B cell (primary cell): ENCODE data around the gene FAM24B. TPM values are rescaled to one million over a fixed set of nuclear protein-coding genes. Genes with fewer than 3 reads are reported as not detected.

ENCODE experiments used
- ATAC-seq: fragments of 200-7000 bp; cut with Tn5 transposase; one replicate; pipeline ENCODE4 v1.10.0; 2021; ENCODE audit warnings: low read depth, mild to moderate bottlenecking, moderate number of reproducible peaks, moderate library complexity
- CTCF ChIA-PET: fragments of 350-600 bp; sonication (Branson Sonifier 250); formaldehyde crosslinking; loops from one replicate; lab custom pipeline; 2021; ENCODE audit warnings: antibody characterized with exemption, inconsistent platforms; lab: Charles Lee
- POLR2A ChIA-PET: fragments of 350-600 bp; sonication (Branson Sonifier 250); formaldehyde crosslinking; loops from one replicate; lab custom pipeline; 2021; ENCODE audit warnings: antibody characterized with exemption; lab: Charles Lee
- DNase-seq: peaks from one replicate; pipeline ENCODE4 v3.0.0; 2013
- H2AFZ ChIP-seq: 2 replicates; pipeline ENCODE4 v1.6.1; 2012; ENCODE audit warnings: mild to moderate bottlenecking, low read depth, low read length; ENCODE audit not compliant: insufficient read depth, poor library complexity, severe bottlenecking
- H3K27ac ChIP-seq, 2 donors: 1 replicate in 1 of 2; 2 replicates in 1 of 2; pipeline ENCODE4 v1.5.1; 2012 to 2013; ENCODE audit warnings: low read length in 2 of 2, mild to moderate bottlenecking in 2 of 2, moderate library complexity in 1 of 2
- H3K27me3 ChIP-seq, 4 experiments: fragments of 200-600 bp in 1 of 4; sonication (generic) in 1 of 4; replicated peaks in 1 of 4; 1 replicate in 2 of 4; 2 replicates in 2 of 4; pipeline versions ENCODE4 v1.6.1 to v1.7.0; 2013 to 2016; ENCODE audit warnings: low read length in 3 of 4, mild to moderate bottlenecking in 2 of 4, mixed read lengths in 1 of 4, moderate library complexity in 1 of 4; ENCODE audit not compliant: insufficient read depth in 4 of 4, control insufficient read depth in 3 of 4; ENCODE audit errors: control extremely low read depth in 1 of 4
- H3K36me3 ChIP-seq, 2 experiments: replicated peaks in 1 of 2; 1 replicate in 1 of 2; 2 replicates in 1 of 2; pipeline versions ENCODE4 v1.6.1 to v1.7.1; 2013; ENCODE audit warnings: low read length in 1 of 2; ENCODE audit not compliant: insufficient read depth in 2 of 2, control insufficient read depth in 1 of 2; ENCODE audit errors: control extremely low read depth in 1 of 2, extremely low read depth in 1 of 2
- H3K4me1 ChIP-seq, 2 donors: fragments of 200-600 bp in 1 of 2; sonication (generic) in 1 of 2; 1 replicate in 1 of 2; 2 replicates in 1 of 2; pipeline versions ENCODE4 v1.5.1 to v1.6.1; 2013 to 2017; ENCODE audit warnings: low read length in 2 of 2; ENCODE audit not compliant: control insufficient read depth in 2 of 2, insufficient read depth in 2 of 2
- H3K4me2 ChIP-seq: replicated peaks from 2 replicates; pipeline ENCODE3; 2012; ENCODE audit warnings: mild to moderate bottlenecking, low read depth, low read length; ENCODE audit not compliant: poor library complexity, severe bottlenecking
- H3K4me3 ChIP-seq, 5 experiments: fragments of 200-600 bp in 1 of 5; sonication (generic) in 1 of 5; 1 replicate in 3 of 5; 2 replicates in 2 of 5; pipeline versions ENCODE4 v1.5.1 to v1.7.0; 2011 to 2016; ENCODE audit warnings: low read length in 4 of 5, mild to moderate bottlenecking in 4 of 5, low read depth in 2 of 5, control low read depth in 1 of 5, moderate library complexity in 1 of 5; ENCODE audit not compliant: insufficient read depth in 1 of 5; ENCODE audit errors: control extremely low read depth in 1 of 5, extremely low read depth in 1 of 5
- H3K79me2 ChIP-seq: fragments of 200-600 bp; sonication (generic); one replicate; pipeline ENCODE4 v1.6.0; 2016; ENCODE audit warnings: low read length; ENCODE audit not compliant: control insufficient read depth, insufficient read depth
- H3K9ac ChIP-seq: fragments of 200-600 bp; sonication (generic); 2 replicates; pipeline ENCODE4 v1.6.1; 2017; ENCODE audit warnings: mild to moderate bottlenecking, low read length, moderate library complexity
- H3K9me3 ChIP-seq, 3 donors: one replicate each; pipeline versions ENCODE4 v1.6.1 to v1.7.1; 2013; ENCODE audit warnings: low read length in 2 of 3; ENCODE audit not compliant: control insufficient read depth in 2 of 3, insufficient read depth in 1 of 3; ENCODE audit errors: control extremely low read depth in 1 of 3
- H4K20me1 ChIP-seq: 2 replicates; pipeline ENCODE4 v1.6.0; 2012; ENCODE audit warnings: mild to moderate bottlenecking, low read length; ENCODE audit not compliant: insufficient read depth, control insufficient read depth, poor library complexity, severe bottlenecking
- H3K27ac Mint-ChIP-seq: one replicate; pipeline ENCODE4 v1.8.0; 2021; ENCODE audit warnings: mixed read lengths
- H3K27me3 Mint-ChIP-seq: one replicate; pipeline ENCODE4 v1.8.0; 2021; ENCODE audit warnings: mixed read lengths
- H3K4me1 Mint-ChIP-seq: one replicate; pipeline ENCODE4 v1.8.0; 2021; ENCODE audit warnings: mixed read lengths
- H3K4me3 Mint-ChIP-seq: one replicate; pipeline ENCODE4 v1.8.0; 2021; ENCODE audit warnings: mixed read lengths
- H3K9me3 Mint-ChIP-seq: one replicate; pipeline ENCODE4 v1.8.0; 2022; ENCODE audit warnings: mixed read lengths; ENCODE audit not compliant: insufficient read depth
- EZH2 ChIP-seq: IDR thresholded peaks from 2 replicates; pipeline ENCODE4 v1.6.1; 2012; ENCODE audit warnings: borderline replicate concordance, low read depth, mild to moderate bottlenecking, moderate library complexity, low read length; ENCODE audit not compliant: insufficient read depth, poor library complexity, severe bottlenecking
- WGBS: methylation state at CpG from one replicate; pipeline ENCODE4 v1.1.5; 2013; ENCODE audit warnings: missing lambda C conversion rate; ENCODE audit not compliant: insufficient coverage; 5-methylcytosine and 5-hydroxymethylcytosine counted together
- intact Hi-C: fragments of 100-400 bp; cut with micrococcal nuclease; formaldehyde crosslinking; loops from one replicate; pipeline ENCODE4 v1.10.0; 2022
- polyA plus RNA-seq: library from polyadenylated mRNA; depleted of rRNA; stranded (reverse); fragments of >200 nt; gene quantifications from 2 replicates; pipeline ENCODE4 v1.2.3, GENCODE V29; 2012
- total RNA-seq, 2 donors: library from RNA; stranded (reverse); fragments of 120-200 nt in 1 of 2; gene quantifications; 1 replicate in 1 of 2; 2 replicates in 1 of 2; pipeline versions ENCODE4 v1.2.3 to v1.2.4, GENCODE V29; 2013 to 2022
- TF ChIP-seq, protein P1 (sequence below): fragments of 200-600 bp; IDR thresholded peaks from one replicate; pipeline ENCODE4 v1.8.0; 2022; ENCODE audit warnings: antibody characterized with exemption, mild to moderate bottlenecking

The FAM24B gene
- total and polyA plus RNA-seq, 2 donors (not counting 1 experiment from before 2014, with no cell fraction given), result 12.5 to 23.4 TPM

- Histone ChIP-seq H3K4me2 (no peak overlapping the region), H3K27me3 (no peaks in the 10 kb centered on the region), H3K36me3 (no peaks in the 10 kb centered on the region), H2AFZ (no peak overlapping the region), H3K9ac (no peak overlapping the region), H3K4me1 (no peaks in the 10 kb centered on the region), H4K20me1 (no peaks in the 10 kb centered on the region), H3K79me2 (no peaks in the 10 kb centered on the region), H3K9me3 (no peaks in the 10 kb centered on the region), H3K27ac (no peak overlapping the region), H3K4me3 (no peak overlapping the region)
- Mint-ChIP-seq H3K27me3 (no peaks in the 10 kb centered on the region), H3K27ac (no peak overlapping the region), H3K4me1 (no peaks in the 10 kb centered on the region), H3K4me3 (no peak overlapping the region), H3K9me3 (no peaks in the 10 kb centered on the region)
- TF ChIP-seq EZH2, result no peak
- TF ChIP-seq, protein P1, sequence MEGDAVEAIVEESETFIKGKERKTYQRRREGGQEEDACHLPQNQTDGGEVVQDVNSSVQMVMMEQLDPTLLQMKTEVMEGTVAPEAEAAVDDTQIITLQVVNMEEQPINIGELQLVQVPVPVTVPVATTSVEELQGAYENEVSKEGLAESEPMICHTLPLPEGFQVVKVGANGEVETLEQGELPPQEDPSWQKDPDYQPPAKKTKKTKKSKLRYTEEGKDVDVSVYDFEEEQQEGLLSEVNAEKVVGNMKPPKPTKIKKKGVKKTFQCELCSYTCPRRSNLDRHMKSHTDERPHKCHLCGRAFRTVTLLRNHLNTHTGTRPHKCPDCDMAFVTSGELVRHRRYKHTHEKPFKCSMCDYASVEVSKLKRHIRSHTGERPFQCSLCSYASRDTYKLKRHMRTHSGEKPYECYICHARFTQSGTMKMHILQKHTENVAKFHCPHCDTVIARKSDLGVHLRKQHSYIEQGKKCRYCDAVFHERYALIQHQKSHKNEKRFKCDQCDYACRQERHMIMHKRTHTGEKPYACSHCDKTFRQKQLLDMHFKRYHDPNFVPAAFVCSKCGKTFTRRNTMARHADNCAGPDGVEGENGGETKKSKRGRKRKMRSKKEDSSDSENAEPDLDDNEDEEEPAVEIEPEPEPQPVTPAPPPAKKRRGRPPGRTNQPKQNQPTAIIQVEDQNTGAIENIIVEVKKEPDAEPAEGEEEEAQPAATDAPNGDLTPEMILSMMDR, result no peak
- 100% methylated on average over 3 of the region's 5 CpGs for WGBS
- CTCF ChIA-PET, result no interaction called here
- POLR2A ChIA-PET, result no interaction called here
- intact Hi-C loops, result no loop called here
- DNase-seq (no peak), ATAC-seq (no peak)
Measured at GRCh38 chr10:122894261-122894944, 15.0 kb upstream of the FAM24B start.

DNA sequence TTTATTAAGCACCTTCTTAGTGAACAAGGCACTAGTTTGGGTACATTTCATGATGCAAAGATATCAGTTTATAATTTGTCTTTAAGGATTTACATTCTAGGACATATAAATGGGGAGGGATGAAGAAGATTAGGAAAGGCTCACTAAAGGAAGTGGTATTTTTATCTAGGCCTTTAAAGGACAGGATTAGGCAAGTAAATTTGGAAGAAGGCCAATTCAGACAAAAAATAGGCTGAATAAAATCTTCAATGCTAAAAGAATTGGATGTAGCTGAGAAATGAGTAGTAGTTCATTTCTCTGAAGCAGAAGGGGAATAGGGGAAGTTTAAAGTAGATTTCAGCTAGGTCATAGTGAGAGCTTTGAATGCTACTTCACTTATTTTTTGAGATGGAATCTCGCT lies 4.8 kb upstream of the FAM24B start:
- Mint-ChIP-seq H3K4me3 (no peak overlapping the region), H3K27me3 (no peaks in the 10 kb centered on the region), H3K27ac (no peak overlapping the region), H3K9me3 (no peaks in the 10 kb centered on the region), H3K4me1 (peaks cover 14% of the 10 kb centered on the region)
- H3K27ac ChIP-seq, result no peak overlapping the region
- H4K20me1 ChIP-seq, result no peaks in the 10 kb centered on the region
- ATAC-seq (no peak), DNase-seq (no peak)
- no peaks in the 10 kb centered on the region for H3K36me3 ChIP-seq
- H3K9me3 ChIP-seq, result peaks cover 0 to 2% (median 0%) of the 10 kb centered on the region in 3 donors
- no peak overlapping the region for H3K4me2 ChIP-seq
- POLR2A ChIA-PET, result no interaction called here
- WGBS, result no CpG with 5 or more reads among the region's 1 CpG
- TF ChIP-seq EZH2, result no peak
- TF ChIP-seq, protein P1, result no peak
- intact Hi-C loops, result no loop called here
- H3K4me3 ChIP-seq, result no peak overlapping the region
- no peak overlapping the region for H3K9ac ChIP-seq
- H3K27me3 ChIP-seq, result no peaks in the 10 kb centered on the region
- CTCF ChIA-PET, result no interaction called here
- peaks cover 5 to 8% of the 10 kb centered on the region in 2 donors for H3K4me1 ChIP-seq
- no peak overlapping the region for H2AFZ ChIP-seq
- H3K79me2 ChIP-seq, result peaks cover 2% of the 10 kb centered on the region
